GM23338 (cell line): ENCODE measurements around the gene CEP20. TPM values are rescaled to one million over a fixed set of nuclear protein-coding genes. Genes with fewer than 3 reads are reported as not detected.

Experiments
- ATAC-seq: fragments of 200-7000 bp; cut with Tn5 transposase; 3 replicates; pipeline ENCODE4 v1.9.1; 2020
- DNase-seq: peaks from one replicate; pipeline ENCODE4 v3.0.0-alpha.2; 2015; ENCODE audit warnings: low spot score
- H2AFZ ChIP-seq: fragments of 200-600 bp; sonication (generic); 2 replicates; pipeline ENCODE4 v1.8.0; 2016; ENCODE audit warnings: antibody characterized with exemption, mild to moderate bottlenecking, moderate library complexity
- H3F3A ChIP-seq: fragments of 200-600 bp; sonication (generic); replicated peaks from 2 replicates; pipeline ENCODE4 v1.8.0; 2017; ENCODE audit warnings: antibody characterized with exemption, mixed run types, low read depth
- H3K27ac ChIP-seq: fragments of 200-600 bp; sonication (generic); 2 replicates; pipeline ENCODE4 v1.6.1; 2016; ENCODE audit warnings: low read depth
- H3K27me3 ChIP-seq: fragments of 200-600 bp; sonication (generic); 2 replicates; pipeline ENCODE4 v1.8.0; 2016; ENCODE audit warnings: mild to moderate bottlenecking, mixed run types, moderate library complexity; ENCODE audit not compliant: insufficient read depth
- H3K36me3 ChIP-seq: fragments of 200-600 bp; sonication (generic); 2 replicates; pipeline ENCODE4 v1.8.0; 2016; ENCODE audit warnings: mild to moderate bottlenecking; ENCODE audit not compliant: insufficient read depth
- H3K4me1 ChIP-seq: fragments of 200-600 bp; sonication (generic); 2 replicates; pipeline ENCODE4 v1.8.0; 2016; ENCODE audit warnings: mild to moderate bottlenecking, moderate library complexity; ENCODE audit not compliant: insufficient read depth
- H3K4me2 ChIP-seq: fragments of 200-600 bp; sonication (generic); 2 replicates; pipeline ENCODE4 v1.7.1; 2017; ENCODE audit warnings: mixed run types
- H3K4me3 ChIP-seq: fragments of 200-600 bp; sonication (generic); 2 replicates; pipeline ENCODE4 v1.6.1; 2016; ENCODE audit warnings: mixed run types
- H3K79me2 ChIP-seq: fragments of 200-600 bp; sonication (generic); replicated peaks from 2 replicates; pipeline ENCODE4 v1.8.0; 2017; ENCODE audit warnings: mild to moderate bottlenecking; ENCODE audit not compliant: insufficient read depth
- H3K9me2 ChIP-seq: fragments of 200-600 bp; sonication (generic); 2 replicates; pipeline ENCODE4 v1.8.0; 2017; ENCODE audit not compliant: insufficient read depth
- H4K20me1 ChIP-seq: fragments of 200-600 bp; sonication (generic); replicated peaks from 2 replicates; pipeline ENCODE4 v1.8.0; 2017; ENCODE audit warnings: mild to moderate bottlenecking; ENCODE audit not compliant: insufficient read depth
- H3K27ac Mint-ChIP-seq: 2 replicates; pipeline ENCODE4 v1.8.0; 2020; ENCODE audit warnings: inconsistent platforms, mild to moderate bottlenecking, moderate library complexity, mixed read lengths
- H3K27me3 Mint-ChIP-seq: 3 replicates; pipeline ENCODE4 v1.8.0; 2022; ENCODE audit warnings: low read depth, mild to moderate bottlenecking, moderate library complexity, mixed read lengths, inconsistent platforms; ENCODE audit not compliant: insufficient read depth, poor library complexity
- H3K36me3 Mint-ChIP-seq: 3 replicates; pipeline ENCODE4 v1.8.0; 2021; ENCODE audit warnings: low read depth, mild to moderate bottlenecking, inconsistent platforms, moderate library complexity, mixed read lengths
- H3K4me1 Mint-ChIP-seq: 3 replicates; pipeline ENCODE4 v1.8.0; 2020; ENCODE audit warnings: mild to moderate bottlenecking, inconsistent platforms, mixed read lengths
- H3K4me3 Mint-ChIP-seq: 3 replicates; pipeline ENCODE4 v1.8.0; 2021; ENCODE audit warnings: moderate library complexity, mild to moderate bottlenecking, inconsistent platforms, mixed read lengths
- H3K9me3 Mint-ChIP-seq: 3 replicates; pipeline ENCODE4 v1.8.0; 2020; ENCODE audit warnings: moderate library complexity, mild to moderate bottlenecking, inconsistent platforms, mixed read lengths
- EZH2 ChIP-seq: fragments of 200-600 bp; sonication (generic); IDR thresholded peaks from one replicate; pipeline ENCODE4 v1.8.0; 2017; ENCODE audit warnings: antibody characterized with exemption, mild to moderate bottlenecking, low read depth; ENCODE audit not compliant: unreplicated experiment
- EZH2phosphoT487 ChIP-seq: fragments of 200-600 bp; sonication (generic); IDR thresholded peaks from one replicate; pipeline ENCODE4 v1.8.1; 2018; ENCODE audit warnings: antibody characterized with exemption; ENCODE audit not compliant: unreplicated experiment
- JUNB ChIP-seq: IDR thresholded peaks from one replicate; pipeline ENCODE4 v1.6.1; 2016; ENCODE audit warnings: antibody characterized with exemption; ENCODE audit not compliant: unreplicated experiment
- NANOG ChIP-seq: IDR thresholded peaks from 2 replicates; pipeline ENCODE4 v1.6.1; 2016; ENCODE audit warnings: antibody characterized with exemption, borderline replicate concordance
- POLR2AphosphoS5 ChIP-seq: IDR thresholded peaks from 2 replicates; pipeline ENCODE4 v1.6.1; 2016; ENCODE audit warnings: antibody characterized with exemption, low read depth
- ZNF114 ChIP-seq: fragments of 250-450 bp; sonication (Bioruptor Pico); IDR thresholded peaks from 2 replicates; pipeline ENCODE4 v1.5.0; 2020; ENCODE audit warnings: mild to moderate bottlenecking, moderate library complexity
- ZNF331 ChIP-seq: fragments of 250-450 bp; sonication (Bioruptor Pico); IDR thresholded peaks from 2 replicates; pipeline ENCODE4 v1.5.0; 2020; ENCODE audit warnings: low read depth, mild to moderate bottlenecking, moderate library complexity
- polyA plus RNA-seq: library from polyadenylated mRNA; unstranded; fragments of >200 nt; fragmentation: Nextera tagmentation; extraction: Ambion mirVana; gene quantifications from 2 replicates; pipeline ENCODE4 v1.2.1, GENCODE V29; 2016
- total RNA-seq: library from RNA; depleted of rRNA; stranded (reverse); fragments of >200 nt; shearing (Covaris generic); gene quantifications from 2 replicates; pipeline ENCODE4 v1.2.3, GENCODE V29; 2014
- TF ChIP-seq, protein P1 (sequence below), 2 experiments: fragments of 200-600 bp in 1 of 2; sonication (generic) in 1 of 2; conservative IDR thresholded peaks; 2 replicates each; pipeline versions ENCODE4 v1.5.1 to v1.6.1; 2016 to 2017; ENCODE audit warnings: antibody characterized with exemption in 2 of 2, low read depth in 2 of 2, mild to moderate bottlenecking in 2 of 2, moderate library complexity in 1 of 2
- TF ChIP-seq, protein P2 (sequence below): IDR thresholded peaks from one replicate; pipeline ENCODE4 v1.6.1; 2018; ENCODE audit warnings: antibody characterized with exemption; ENCODE audit not compliant: unreplicated experiment
- TF ChIP-seq, protein P3 (sequence below): IDR thresholded peaks from 2 replicates; pipeline ENCODE4 v1.6.1; 2016; ENCODE audit warnings: antibody characterized with exemption

CEP20 gene
- total and polyA plus RNA-seq, 2 experiments from 2014 or later: 60.2 to 70.9 TPM

DNA sequence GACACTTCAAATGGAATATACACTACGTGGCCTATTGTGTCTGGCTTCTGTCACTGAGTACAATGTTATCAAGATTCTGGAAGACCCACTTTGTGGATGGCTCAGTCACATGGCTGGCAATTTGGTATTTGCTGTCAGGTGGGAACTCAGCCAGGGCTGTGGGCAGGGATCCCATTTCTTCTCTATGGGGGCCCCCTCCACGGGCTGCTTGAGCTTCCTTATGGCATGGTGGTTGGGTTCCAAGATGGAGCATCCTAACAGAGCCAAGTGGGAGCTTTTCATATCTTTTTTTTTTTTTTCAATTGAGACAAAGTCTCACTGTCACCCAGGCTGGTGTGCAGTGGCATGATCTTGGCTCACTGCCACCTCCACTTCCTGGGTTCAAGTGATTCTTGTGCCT lies 18.0 kb upstream of the CEP20 start:
- Mint-ChIP-seq H3K36me3 (0 out of 3 replicates have a peak, but pooled peaks cover 3% of the 10 kb centered on the region), H3K27ac (no peak overlapping the region), H3K9me3 (peaks cover 4% of the 10 kb centered on the region; the same call in 2 of the 3 replicates), H3K4me3 (no peak overlapping the region), H3K4me1 (no peaks in the 10 kb centered on the region), H3K27me3 (peaks cover 7% of the 10 kb centered on the region)
- H3K4me3 ChIP-seq: no peak overlapping the region
- no peaks in the 10 kb centered on the region for H3K79me2 ChIP-seq
- H3K27me3 ChIP-seq: no peaks in the 10 kb centered on the region
- DNase-seq (no peak), ATAC-seq (no peak)
- no peaks in the 10 kb centered on the region for H3K9me2 ChIP-seq
- no peak overlapping the region for H2AFZ ChIP-seq
- no peak overlapping the region for H3K4me2 ChIP-seq
- H3F3A ChIP-seq: no peaks in the 10 kb centered on the region
- H3K27ac ChIP-seq: no peak overlapping the region
- TF ChIP-seq NANOG (no peak), EZH2 (no peak), ZNF331 (CRISPR knock-in tag) (no peak), JUNB (no peak), POLR2AphosphoS5 (no peak), ZNF114 (no peak)
- TF ChIP-seq, protein P1, sequence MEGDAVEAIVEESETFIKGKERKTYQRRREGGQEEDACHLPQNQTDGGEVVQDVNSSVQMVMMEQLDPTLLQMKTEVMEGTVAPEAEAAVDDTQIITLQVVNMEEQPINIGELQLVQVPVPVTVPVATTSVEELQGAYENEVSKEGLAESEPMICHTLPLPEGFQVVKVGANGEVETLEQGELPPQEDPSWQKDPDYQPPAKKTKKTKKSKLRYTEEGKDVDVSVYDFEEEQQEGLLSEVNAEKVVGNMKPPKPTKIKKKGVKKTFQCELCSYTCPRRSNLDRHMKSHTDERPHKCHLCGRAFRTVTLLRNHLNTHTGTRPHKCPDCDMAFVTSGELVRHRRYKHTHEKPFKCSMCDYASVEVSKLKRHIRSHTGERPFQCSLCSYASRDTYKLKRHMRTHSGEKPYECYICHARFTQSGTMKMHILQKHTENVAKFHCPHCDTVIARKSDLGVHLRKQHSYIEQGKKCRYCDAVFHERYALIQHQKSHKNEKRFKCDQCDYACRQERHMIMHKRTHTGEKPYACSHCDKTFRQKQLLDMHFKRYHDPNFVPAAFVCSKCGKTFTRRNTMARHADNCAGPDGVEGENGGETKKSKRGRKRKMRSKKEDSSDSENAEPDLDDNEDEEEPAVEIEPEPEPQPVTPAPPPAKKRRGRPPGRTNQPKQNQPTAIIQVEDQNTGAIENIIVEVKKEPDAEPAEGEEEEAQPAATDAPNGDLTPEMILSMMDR (conservative IDR thresholded peaks at IDR 0.05; ENCODE audit: low read depth in 2 of 2): no peak
- TF ChIP-seq, protein P2, sequence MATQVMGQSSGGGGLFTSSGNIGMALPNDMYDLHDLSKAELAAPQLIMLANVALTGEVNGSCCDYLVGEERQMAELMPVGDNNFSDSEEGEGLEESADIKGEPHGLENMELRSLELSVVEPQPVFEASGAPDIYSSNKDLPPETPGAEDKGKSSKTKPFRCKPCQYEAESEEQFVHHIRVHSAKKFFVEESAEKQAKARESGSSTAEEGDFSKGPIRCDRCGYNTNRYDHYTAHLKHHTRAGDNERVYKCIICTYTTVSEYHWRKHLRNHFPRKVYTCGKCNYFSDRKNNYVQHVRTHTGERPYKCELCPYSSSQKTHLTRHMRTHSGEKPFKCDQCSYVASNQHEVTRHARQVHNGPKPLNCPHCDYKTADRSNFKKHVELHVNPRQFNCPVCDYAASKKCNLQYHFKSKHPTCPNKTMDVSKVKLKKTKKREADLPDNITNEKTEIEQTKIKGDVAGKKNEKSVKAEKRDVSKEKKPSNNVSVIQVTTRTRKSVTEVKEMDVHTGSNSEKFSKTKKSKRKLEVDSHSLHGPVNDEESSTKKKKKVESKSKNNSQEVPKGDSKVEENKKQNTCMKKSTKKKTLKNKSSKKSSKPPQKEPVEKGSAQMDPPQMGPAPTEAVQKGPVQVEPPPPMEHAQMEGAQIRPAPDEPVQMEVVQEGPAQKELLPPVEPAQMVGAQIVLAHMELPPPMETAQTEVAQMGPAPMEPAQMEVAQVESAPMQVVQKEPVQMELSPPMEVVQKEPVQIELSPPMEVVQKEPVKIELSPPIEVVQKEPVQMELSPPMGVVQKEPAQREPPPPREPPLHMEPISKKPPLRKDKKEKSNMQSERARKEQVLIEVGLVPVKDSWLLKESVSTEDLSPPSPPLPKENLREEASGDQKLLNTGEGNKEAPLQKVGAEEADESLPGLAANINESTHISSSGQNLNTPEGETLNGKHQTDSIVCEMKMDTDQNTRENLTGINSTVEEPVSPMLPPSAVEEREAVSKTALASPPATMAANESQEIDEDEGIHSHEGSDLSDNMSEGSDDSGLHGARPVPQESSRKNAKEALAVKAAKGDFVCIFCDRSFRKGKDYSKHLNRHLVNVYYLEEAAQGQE: no peak
- TF ChIP-seq, protein P3, sequence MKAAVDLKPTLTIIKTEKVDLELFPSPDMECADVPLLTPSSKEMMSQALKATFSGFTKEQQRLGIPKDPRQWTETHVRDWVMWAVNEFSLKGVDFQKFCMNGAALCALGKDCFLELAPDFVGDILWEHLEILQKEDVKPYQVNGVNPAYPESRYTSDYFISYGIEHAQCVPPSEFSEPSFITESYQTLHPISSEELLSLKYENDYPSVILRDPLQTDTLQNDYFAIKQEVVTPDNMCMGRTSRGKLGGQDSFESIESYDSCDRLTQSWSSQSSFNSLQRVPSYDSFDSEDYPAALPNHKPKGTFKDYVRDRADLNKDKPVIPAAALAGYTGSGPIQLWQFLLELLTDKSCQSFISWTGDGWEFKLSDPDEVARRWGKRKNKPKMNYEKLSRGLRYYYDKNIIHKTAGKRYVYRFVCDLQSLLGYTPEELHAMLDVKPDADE: no peak
- no peaks in the 10 kb centered on the region for H3K36me3 ChIP-seq
- no peaks in the 10 kb centered on the region for H4K20me1 ChIP-seq
- no peaks in the 10 kb centered on the region for H3K4me1 ChIP-seq

DNA sequence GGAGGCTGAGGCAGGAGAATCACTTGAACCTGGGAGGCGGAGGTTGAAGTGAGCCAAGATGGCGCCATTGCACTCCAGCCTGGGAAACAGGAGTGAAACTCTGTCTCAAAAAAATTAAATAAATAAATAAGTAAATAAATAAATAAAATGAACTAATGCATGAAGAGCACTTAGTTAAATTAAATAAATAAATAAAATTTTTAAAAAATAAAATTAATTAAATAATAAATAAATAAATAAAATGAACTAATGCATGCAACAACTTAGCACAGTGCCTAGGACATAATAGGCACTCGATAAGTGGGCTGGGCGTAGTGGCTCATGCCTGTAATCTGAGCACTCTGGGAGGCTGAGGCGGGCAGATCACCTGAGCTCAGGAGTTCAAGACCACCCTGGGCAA lies 15.6 kb upstream of the CEP20 start:
- H3K27ac Mint-ChIP-seq: no peak overlapping the region
- H3K4me2 ChIP-seq: no peak overlapping the region
- H3K4me1 Mint-ChIP-seq: no peaks in the 10 kb centered on the region
- H4K20me1 ChIP-seq: no peaks in the 10 kb centered on the region
- H3K4me1 ChIP-seq: no peaks in the 10 kb centered on the region
- H3K9me2 ChIP-seq: no peaks in the 10 kb centered on the region
- H3K4me3 Mint-ChIP-seq: no peak overlapping the region
- H3K36me3 Mint-ChIP-seq: 0 out of 3 replicates have a peak, but pooled peaks cover 3% of the 10 kb centered on the region
- peaks cover 4% of the 10 kb centered on the region; the same call in 2 of the 3 replicates for H3K9me3 Mint-ChIP-seq
- DNase-seq: no peak
- no peak overlapping the region for H3K27ac ChIP-seq
- no peaks in the 10 kb centered on the region for H3K36me3 ChIP-seq
- H3K27me3 Mint-ChIP-seq: peaks cover 7% of the 10 kb centered on the region
- no peaks in the 10 kb centered on the region for H3K79me2 ChIP-seq
- H2AFZ ChIP-seq: no peak overlapping the region
- no peak overlapping the region for H3K4me3 ChIP-seq
- H3K27me3 ChIP-seq: no peaks in the 10 kb centered on the region
- no peak for ATAC-seq
- no peaks in the 10 kb centered on the region for H3F3A ChIP-seq
- TF ChIP-seq EZH2phosphoT487: no peak
- no peak for TF ChIP-seq ZNF331 (CRISPR knock-in tag)
- TF ChIP-seq NANOG: no peak
